SHP77 (cell line): ENCODE measurements around the gene DMRT3.

Experiments
- DNase-seq, 2 experiments: peaks; one replicate each; lab custom pipeline; 2025; lab: John Stamatoyannopoulos, UW

DMRT3 gene

DNA sequence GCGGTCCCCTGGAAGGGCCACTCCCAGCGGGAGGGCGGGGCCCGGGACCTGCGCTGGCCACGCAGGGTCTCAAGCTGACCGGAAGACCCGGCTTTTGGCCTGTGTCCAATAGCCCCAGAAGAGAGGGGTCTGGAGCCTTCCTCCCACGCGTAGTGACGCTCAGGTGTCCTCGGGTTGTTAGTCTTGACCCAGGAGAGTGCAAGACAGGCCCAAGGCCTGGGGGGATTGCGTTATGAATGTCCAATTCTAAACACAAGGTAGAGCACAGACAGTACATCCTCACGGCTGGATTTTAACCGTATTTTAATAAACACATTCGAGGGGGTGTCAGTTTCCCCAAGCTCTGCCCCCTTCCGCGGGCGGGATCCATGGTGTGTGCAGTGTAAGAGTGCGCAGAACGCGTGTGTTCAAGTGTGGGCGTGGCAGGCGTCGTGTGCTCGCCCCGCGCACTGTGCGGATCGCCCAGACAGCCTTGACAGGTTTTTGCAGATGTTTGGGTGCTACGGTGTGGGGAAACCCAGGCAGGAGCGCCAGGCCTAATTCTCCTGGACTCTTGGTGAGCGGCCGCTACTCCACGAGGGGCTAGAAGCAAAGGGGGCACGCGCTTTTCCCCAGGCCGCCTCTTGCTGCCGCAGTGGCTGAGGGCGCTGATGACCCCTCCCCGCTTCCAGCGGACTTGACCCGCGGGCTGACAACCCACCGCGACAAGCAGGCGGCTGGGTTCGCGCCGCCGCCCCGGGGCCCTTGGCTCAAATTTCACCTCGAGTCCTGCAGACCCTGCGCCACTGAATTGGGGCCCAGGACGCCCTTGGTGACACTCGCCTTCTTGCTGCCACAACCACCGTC lies 6.1 kb upstream of the DMRT3 start:
- DNase-seq = no peak

DNA sequence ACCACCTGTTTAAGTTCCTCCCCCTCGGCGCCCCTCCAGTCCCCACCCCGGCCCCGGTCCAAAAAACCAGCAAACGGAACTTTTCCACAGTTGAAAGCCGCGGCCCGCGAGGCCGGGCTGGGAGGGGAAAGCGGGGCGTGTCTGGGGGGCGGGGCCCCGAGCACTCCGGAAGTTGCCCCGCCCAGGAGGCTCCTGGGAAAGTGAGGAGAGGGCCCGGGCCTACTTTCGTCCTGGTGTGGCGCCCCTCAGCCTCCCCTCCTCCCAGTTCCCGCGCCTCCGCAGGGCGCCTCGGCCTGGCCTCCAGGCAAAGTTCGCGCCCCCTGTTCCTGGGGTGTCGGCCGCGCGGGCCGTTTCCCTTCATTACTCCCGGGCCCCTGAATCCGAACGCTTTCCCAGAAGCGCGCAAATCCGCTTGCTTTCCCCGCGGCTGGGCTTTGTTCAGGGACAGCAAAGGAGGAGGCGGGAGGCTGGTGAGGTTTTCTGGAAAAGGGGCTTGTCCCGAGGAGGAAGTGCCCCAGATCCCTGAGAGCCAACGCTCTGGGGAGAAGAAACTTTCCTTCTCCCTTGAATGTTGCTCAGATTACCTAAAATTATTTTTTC lies 4.5 kb upstream of the DMRT3 start:
- DNase-seq = no peak

GRCh38 chr9:972501-973294 lies 3.8 kb upstream of the DMRT3 start:
- DNase-seq = no peak

- no peak for DNase-seq
These were observed 3.1 kb upstream of the DMRT3 start for GRCh38 chr9:973295-973834.

GRCh38 chr9:974031-974995 lies 2.1 kb upstream of the DMRT3 start:
- DNase-seq = no peak

DNA sequence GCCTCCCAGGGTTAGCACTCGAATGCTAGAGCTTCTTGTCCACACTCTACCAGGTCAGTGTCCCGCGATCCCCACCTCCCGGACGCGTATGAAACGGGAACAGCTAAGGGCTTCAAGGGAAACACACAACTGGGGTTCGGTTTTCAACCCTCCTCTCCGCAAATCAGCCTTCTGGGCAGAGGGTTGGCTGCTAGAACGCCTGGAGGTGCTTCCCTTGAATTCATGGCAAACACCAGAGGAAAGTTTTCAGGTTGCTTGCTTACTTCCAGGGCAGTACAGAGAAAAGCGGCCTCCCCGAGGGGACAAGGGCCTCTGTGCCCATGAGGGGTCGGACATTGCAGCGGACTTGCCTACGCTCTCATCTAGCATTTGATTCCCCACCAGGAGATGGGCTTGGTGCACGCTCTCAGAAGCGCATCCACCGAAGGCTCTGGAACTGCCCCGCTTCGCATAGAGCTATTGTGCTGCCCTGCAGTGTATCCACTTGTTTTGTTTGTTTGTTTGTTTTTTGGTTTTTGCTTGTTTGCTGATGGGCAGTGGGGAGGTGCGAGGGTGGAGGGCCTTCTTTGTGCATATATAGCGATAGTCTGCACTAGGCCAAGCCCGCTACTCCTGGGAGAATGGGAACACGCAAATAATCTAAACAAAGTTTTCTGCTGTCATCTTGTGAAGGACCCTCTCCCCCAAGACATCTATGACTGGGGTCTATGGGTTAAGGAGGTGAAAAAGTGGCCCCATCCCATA lies 1.3 kb upstream of the DMRT3 start:
- no peak for DNase-seq

- DNase-seq = no peak
These were observed 656 bp upstream of the DMRT3 start for GRCh38 chr9:975740-976257.

- DNase-seq = no peak
These were observed 735 bp downstream of the DMRT3 start for GRCh38 chr9:976943-977837.

DNA sequence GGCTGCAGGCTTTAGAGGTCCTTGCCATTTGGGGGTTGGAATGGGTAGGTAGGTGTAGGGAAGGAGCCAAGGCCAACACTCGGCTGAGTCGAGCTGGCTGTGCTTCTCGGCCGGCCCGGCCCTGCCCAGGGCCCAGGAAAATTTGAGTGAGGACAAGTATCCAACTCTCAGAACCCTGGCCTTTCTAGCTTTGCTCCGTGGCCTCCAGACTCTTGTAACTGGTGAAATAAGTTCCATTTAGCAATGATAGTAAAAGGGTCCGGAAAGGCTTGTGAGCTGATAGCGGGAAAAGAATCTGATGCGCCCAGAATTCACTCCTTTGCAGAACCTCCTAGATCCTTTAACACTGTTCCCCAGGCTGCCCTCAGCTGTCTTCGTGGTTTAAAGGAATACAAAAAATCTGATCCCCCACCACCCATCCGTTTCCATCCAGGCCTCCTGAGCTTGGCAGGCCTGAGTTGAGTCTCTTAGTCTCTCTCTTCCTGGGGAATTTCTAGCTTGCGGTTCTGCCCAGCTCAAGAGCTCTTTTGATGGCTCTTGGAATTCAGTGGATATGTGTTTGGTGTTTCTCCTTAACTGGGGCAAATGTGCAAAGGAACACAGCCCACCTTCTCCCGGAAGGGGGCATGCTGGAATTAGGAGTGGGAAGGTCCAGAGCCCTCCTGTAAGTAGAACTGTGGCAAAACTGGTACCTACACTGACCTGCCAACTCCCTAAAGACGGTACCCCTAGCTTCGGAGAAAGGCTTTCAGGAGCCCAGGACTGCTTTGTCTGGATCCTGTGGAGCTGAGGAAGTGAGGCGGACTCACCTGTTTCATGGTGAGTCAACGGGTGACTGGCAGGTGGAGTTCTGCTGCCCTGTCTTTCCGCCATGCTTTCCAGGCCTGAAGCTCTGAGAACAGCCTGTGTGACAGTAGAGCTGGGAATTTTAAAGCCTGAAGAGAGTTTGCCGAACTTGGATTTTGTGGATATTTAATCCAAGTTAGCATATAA lies 1.7 kb downstream of the DMRT3 start:
- no peak for DNase-seq

- DNase-seq = no peak
These were observed 3.5 kb downstream of the DMRT3 start for GRCh38 chr9:979983-980382.

GRCh38 chr9:980640-981039 lies 4.2 kb downstream of the DMRT3 start:
- no peak for DNase-seq

- no peak for DNase-seq
These were observed 5.0 kb downstream of the DMRT3 start for GRCh38 chr9:981491-981898.

GRCh38 chr9:982394-983230 lies 6.2 kb downstream of the DMRT3 start:
- no peak for DNase-seq

GRCh38 chr9:994005-994404 lies 17.6 kb downstream of the DMRT3 start:
- no peak for DNase-seq

GRCh38 chr9:995192-995591 lies 18.7 kb downstream of the DMRT3 start:
- no peak for DNase-seq

DNA sequence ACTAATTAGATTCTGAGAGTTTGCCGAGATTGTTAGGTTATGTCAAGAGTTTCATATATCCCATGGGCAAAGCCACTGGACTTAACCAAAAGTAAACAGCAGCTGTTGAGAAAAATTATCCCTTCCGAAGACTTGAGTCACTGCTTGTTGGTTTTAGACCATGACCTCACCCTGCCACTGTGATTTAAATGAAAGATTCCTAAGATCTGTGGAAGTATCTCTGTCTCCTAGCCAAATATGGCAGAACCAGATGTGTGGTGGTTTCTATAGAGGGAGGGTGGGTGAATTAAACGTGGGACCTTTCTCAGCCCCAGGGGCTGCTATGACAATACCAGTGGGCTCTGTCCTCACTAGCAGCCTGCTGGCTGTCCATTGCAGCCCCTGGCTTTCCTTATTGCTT lies 19.3 kb downstream of the DMRT3 start:
- no peak for DNase-seq
